Activated CD8-positive, alpha-beta memory T cell treated with anti-CD3 and anti-CD28 coated beads for 48 hours (primary cell): ENCODE results near the gene GRIK4.

Experiments used
- DNase-seq, 3 experiments: peaks; one replicate each; pipeline ENCODE4 v3.0.0-alpha.2; 2020; ENCODE audit warnings: low read depth in 2 of 3, low spot score in 2 of 3

The GRIK4 gene

GRCh38 chr11:120932305-120932915 lies 420.9 kb downstream of the GRIK4 start:
- DNase-seq = no peak

GRCh38 chr11:120936356-120936755 lies 424.8 kb downstream of the GRIK4 start:
- DNase-seq = no peak

- no peak for DNase-seq
These were observed 426.0 kb downstream of the GRIK4 start for GRCh38 chr11:120937501-120937900.

- DNase-seq = no peak
These were observed 426.7 kb downstream of the GRIK4 start for GRCh38 chr11:120938260-120938659.

- DNase-seq = no peak
These were observed 428.8 kb downstream of the GRIK4 start for GRCh38 chr11:120940160-120940848.

GRCh38 chr11:120941000-120941399 lies 429.5 kb downstream of the GRIK4 start:
- DNase-seq = no peak

- DNase-seq = no peak
These were observed 431.2 kb downstream of the GRIK4 start for GRCh38 chr11:120942701-120943100.

GRCh38 chr11:120945042-120945441 lies 433.5 kb downstream of the GRIK4 start:
- no peak for DNase-seq

GRCh38 chr11:120950880-120951279 lies 439.3 kb downstream of the GRIK4 start:
- DNase-seq = no peak

GRCh38 chr11:120952461-120953434 lies 441.2 kb downstream of the GRIK4 start:
- DNase-seq = peak; percentile 22 to 47 (median 45)

- DNase-seq = no peak
These were observed 442.8 kb downstream of the GRIK4 start for GRCh38 chr11:120954381-120954780.

GRCh38 chr11:120956710-120957495 lies 445.4 kb downstream of the GRIK4 start:
- no peak for DNase-seq

GRCh38 chr11:120958185-120958584 lies 446.6 kb downstream of the GRIK4 start:
- DNase-seq = no peak

GRCh38 chr11:120959189-120959588 lies 447.6 kb downstream of the GRIK4 start:
- no peak for DNase-seq

- no peak for DNase-seq
These were observed 453.3 kb downstream of the GRIK4 start for GRCh38 chr11:120964857-120965256.

GRCh38 chr11:120966840-120967239 lies 455.3 kb downstream of the GRIK4 start:
- no peak for DNase-seq

GRCh38 chr11:120969993-120970392 lies 458.4 kb downstream of the GRIK4 start:
- DNase-seq = no peak

- DNase-seq = no peak
These were observed 460.3 kb downstream of the GRIK4 start for GRCh38 chr11:120971825-120972224.

GRCh38 chr11:120972621-120973020 lies 461.1 kb downstream of the GRIK4 start:
- DNase-seq = no peak

- DNase-seq = no peak
These were observed 462.0 kb downstream of the GRIK4 start for GRCh38 chr11:120973501-120973900.

- DNase-seq = no peak
These were observed 462.9 kb downstream of the GRIK4 start for GRCh38 chr11:120974466-120974865.
